Right lobe of liver (tissue), 4 donors: ENCODE results near the gene LRRC1.

Source experiments
- CTCF ChIP-seq, 4 donors: fragments of 200-600 bp in 3 of 4; fragments of 450-650 bp in 1 of 4; IDR thresholded peaks; one replicate each; pipeline versions ENCODE4 v1.5.1 to v1.8.0; 2016 to 2022; ENCODE audit warnings: antibody characterized with exemption in 4 of 4, mild to moderate bottlenecking in 2 of 4
- POLR2A ChIP-seq: fragments of 450-650 bp; IDR thresholded peaks from one replicate; pipeline ENCODE4 v1.6.1; 2017; ENCODE audit warnings: antibody characterized with exemption, mild to moderate bottlenecking
- donor health status: DM: no; HTN: no; CAD: no.
- donor health status: DM: no; HTN: no; CAD: no.
- donor health status: DM: no; HTN: yes; CAD: no.

GRCh38 chr6:53854843-53855567 is 60.2 kb downstream of the LRRC1 start:
- TF ChIP-seq CTCF (IDR thresholded peaks at IDR 0.05) (no peak), POLR2A (no peak)
